IPS DF 4.7 (cell line): ENCODE measurements around the gene FBXW10B.
"Not testable (repeated sequence)": the region's sequence is repeated elsewhere in the genome, so short reads cannot be mapped to it uniquely, and the experiment has no call there.

Experiments used
- DNase-seq: peaks from one replicate; pipeline ENCODE4 v3.0.0-alpha.2; 2013; ENCODE audit warnings: low spot score; ENCODE audit errors: extremely low read depth

FBXW10B gene

GRCh38 chr17:15630930-15631453 lies 11.5 kb upstream of the FBXW10B start:
- DNase-seq, result not testable (repeated sequence)

- not testable (repeated sequence) for DNase-seq
Observed at GRCh38 chr17:15629991-15630390, 10.5 kb upstream of the FBXW10B start.

- DNase-seq, result not testable (repeated sequence)
Observed at GRCh38 chr17:15623661-15624209, 4.2 kb upstream of the FBXW10B start.

DNA sequence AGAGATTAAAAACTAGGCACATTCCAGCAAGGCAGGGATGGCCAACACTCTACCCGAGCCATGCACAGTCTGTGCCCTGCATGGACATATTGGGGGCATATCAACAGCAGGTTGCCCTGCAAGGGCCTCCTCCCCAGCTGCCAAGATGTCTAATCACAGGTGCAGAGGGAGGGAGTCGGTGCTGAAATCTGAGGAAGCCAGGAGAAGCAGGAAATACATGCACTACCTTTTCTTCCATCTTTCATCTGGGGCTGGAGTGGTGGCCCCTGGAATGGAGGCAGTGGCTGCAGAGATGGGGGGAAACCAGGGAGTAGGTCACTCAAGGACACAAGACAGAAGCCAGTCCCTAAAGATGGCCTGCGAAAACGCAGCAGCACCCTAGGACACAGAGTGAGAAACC lies 3.8 kb upstream of the FBXW10B start:
- not testable (repeated sequence) for DNase-seq

- DNase-seq, result not testable (repeated sequence)
Observed at GRCh38 chr17:15622124-15622523, 2.6 kb upstream of the FBXW10B start.

DNA sequence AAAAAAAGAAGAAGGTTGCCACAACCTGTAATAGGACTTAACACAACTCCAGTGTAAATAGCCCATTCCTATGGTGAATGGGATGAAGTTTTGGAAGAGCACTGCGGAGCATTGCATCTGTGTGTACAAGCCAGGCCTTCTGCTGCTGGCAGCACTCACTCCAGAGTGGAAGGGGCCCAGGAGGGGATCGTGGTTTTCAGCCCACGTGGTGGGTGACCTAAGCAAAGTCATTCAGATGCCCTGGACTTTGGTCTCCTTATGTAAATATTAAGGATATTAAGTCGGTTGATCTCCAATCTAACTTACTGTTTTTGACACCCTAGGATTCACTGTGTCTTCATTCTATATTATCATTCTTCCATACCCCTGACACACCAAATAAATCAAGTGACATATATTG lies 2.7 kb downstream of the FBXW10B start:
- DNase-seq, result not testable (repeated sequence)

DNA sequence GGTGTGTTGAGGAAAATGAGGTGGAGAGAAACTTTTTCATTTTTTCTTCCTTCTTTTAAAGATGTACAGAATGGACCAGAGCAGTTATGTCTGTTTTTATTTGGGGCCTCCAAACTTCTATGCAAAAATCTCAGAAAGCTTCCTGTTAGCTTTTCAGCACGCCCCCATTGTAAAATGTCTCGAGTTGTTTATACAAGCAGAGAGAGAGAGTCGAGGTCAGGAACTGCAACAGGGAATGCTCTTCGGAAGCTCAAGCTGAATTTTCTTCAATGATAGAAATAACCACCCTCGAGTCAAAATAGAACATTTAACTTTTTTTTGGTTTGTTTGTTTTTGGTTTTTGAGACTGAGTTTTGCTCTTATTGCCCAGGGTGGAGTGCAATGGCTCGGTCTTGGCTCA lies 3.7 kb downstream of the FBXW10B start:
- not testable (repeated sequence) for DNase-seq

DNA sequence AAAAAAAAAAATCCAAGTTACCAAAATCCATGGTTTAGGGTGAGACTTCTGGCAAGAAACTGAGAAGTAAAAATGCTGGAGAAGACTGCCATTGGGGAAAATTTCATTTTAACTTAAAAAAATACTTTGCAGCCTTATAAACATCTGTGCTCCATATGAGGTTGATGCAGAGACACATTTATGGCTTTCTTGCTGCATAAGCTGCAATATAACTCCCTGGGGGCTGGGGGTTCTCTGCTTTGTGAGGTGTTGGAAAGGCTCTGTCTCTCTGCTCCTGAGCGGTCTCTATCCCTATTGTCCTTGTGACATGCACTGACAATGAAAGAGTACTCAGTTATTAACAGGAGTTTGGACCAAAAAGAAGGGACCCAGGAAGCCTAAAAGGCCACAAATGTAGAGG lies 6.4 kb downstream of the FBXW10B start:
- DNase-seq, result not testable (repeated sequence)

DNA sequence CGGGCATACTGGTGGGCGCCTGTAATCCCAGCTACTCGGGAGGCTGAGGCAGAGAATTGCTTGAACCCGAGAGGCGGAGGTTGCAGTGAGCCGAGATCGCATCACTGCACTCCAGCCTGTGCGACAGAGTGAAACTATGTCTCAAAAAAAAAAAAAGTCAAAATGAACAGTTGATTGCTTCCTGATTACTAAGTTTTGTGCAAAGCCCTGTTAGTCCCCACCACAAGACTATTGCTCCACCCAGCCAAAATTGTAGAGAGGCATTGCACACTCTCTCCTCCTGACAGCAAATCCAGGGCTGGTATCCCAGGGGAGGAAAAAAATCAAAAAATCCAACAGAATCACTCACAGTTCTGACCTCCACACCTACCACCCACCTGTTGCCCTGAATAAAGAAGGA lies 26.5 kb downstream of the FBXW10B start:
- not testable (repeated sequence) for DNase-seq

GRCh38 chr17:15591986-15592385 lies 27.5 kb downstream of the FBXW10B start:
- not testable (repeated sequence) for DNase-seq

DNA sequence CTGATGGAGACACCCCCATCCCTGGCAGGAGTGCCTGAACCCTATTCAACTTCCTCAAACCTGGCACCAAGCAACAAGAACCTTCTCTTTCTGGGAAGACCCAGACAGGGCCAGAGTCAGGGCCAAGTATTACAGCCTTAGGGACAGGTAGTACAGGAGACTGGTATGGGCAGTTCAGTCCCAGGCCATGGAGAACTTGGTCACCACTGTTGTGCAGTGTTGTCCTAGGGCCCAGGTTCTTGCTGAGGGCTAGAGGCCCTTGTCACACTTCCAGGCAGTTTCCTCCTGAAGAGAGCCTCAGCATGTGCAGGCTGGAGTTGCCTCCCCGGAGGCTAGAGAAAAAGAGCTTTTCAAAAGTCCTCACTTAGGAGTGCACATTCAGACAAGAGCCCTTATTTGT lies 28.7 kb downstream of the FBXW10B start:
- not testable (repeated sequence) for DNase-seq

DNA sequence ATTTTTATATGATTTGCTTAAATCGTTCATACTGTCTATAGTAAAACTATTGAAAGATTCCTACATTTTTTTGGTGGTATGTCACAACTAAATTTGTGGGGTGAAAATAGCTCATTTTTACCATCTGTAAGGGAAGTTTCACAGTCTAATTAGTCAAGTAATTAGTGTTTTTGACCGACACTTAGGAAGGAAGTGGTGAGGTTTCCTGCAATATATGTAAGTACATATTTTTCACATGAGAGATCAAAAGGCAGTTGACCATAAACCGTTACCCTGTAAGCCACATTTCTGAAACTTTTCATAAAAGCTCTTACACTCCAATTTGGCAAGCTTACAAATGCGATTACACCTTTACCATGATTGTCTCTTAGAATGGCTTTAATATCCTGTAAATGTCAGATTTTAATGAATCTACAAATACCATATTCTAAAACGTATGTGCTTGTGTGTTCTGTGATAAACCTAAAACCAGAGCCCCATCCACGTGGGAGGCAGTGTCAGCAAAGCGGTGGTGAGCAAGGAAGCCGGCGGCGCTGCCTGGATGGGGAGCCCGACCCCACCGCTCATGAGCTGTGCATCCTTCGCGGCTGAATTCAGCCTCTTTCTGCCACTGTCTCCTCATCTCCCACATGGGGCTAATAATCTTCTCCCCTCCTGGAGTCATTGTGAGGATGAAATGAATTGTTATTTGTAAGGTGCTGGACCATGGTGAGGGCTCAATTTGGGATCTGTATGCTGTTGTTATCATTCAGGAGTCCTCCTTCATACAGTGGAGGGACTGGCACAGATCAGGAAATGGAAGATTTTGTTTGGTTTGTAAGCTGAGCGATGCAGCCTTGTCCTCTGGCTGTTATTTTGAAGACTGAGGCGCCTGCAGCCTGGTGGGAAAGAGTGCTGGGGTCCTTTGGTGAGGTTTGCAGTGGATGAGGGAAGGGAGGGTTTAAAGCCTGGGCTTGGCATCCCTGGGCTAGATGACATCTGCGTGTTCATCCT lies 29.7 kb downstream of the FBXW10B start:
- DNase-seq, result not testable (repeated sequence)

DNA sequence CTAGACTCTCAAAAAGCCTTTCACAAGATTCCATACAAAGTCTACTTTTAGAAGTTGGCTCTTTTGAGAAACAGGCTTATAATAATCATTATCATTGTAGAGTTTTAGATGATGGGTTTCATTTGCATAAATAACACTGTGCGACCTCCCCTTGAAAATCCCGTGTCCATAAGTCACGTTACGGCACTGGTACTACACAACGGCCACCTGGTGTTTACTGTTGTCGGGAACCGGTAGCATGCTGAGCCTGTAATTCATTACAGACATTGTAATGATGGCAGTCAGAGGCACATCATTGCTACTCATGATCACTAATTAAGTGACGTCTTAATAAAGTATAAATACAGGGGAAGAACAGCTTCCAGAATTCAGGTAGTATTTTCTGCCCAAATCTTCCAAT lies 31.5 kb downstream of the FBXW10B start:
- DNase-seq, result not testable (repeated sequence)

- not testable (repeated sequence) for DNase-seq
Observed at GRCh38 chr17:15583313-15583712, 36.2 kb downstream of the FBXW10B start.

DNA sequence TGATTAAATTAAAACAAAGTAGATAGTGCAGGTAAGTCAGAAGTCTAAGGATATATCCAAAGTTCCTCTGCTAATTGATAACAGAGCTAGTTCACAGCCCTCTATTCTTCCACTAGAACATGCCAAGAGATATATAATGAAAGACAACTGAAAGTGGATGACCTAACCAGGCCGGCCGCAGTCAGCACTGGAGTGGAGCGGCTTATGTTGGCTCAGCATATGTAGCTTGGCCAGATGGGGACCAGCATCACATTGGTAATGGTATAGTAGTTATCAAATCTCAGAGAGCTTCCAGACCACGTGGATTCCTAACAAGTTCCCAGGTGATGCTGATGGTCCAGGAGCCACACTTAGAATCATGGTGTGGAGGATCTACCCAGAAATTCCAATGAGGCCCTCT lies 38.0 kb downstream of the FBXW10B start:
- not testable (repeated sequence) for DNase-seq

- not testable (repeated sequence) for DNase-seq
Observed at GRCh38 chr17:15576848-15577247, 42.7 kb downstream of the FBXW10B start.

GRCh38 chr17:15574660-15575059 lies 44.8 kb downstream of the FBXW10B start:
- not testable (repeated sequence) for DNase-seq

DNA sequence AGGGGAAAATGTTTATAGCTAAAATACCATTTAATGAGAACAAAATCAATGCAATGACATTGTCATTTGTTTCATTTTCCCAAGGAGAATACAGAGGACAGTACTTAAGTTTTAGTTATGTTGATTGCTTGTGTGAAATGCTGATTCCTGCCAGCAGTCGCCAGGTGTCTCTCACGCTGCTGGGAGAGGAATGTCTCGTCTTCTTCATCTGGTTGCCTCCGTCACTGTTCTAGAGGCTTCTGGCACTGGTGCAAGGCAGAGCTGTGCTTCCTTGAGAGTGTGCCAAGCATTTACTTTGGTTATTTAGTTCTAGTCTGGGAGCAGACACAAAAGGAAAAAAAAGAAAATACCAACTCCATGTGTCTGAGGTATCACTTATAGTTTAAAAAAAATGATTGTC lies 45.6 kb downstream of the FBXW10B start:
- not testable (repeated sequence) for DNase-seq
